ENCODE results near the gene HECW1.
"Not testable (repeated sequence)": the region's sequence is repeated elsewhere in the genome, so short reads cannot be mapped to it uniquely, and the experiment has no call there.

HECW1 gene

DNA sequence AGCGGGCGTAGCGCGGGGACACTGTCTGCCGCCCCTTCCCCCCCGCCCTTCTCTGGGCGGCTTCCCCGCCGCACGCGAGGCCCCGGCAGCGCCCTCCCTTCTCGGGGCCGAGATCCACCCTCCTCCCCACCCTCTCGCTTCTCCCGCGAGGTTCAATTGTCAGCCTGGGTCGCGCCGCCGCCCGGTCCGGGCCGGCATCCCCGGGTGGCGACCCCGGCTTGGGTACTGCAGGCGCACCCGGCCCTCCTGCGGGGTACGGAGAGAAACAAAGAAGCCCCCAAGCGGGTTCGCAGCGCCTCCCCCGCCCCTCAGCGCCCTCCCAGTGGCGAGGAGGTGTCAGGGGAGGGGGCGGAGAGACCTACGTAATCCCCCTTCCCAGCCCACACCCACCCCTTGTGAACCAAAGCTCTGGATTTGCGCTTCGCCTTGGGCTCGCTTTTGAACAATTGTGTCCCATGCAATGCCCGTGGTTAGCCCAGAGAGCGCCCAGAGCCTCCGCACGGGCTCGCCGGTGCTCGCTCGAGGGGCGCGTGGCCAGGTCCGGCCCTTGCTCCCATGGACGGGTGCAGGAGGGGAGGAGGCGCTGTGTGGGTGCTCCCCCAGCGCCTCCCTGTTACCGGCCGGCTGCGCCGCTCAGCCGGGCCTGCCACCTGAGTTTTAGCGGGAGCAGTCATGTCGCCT lies 634 bp downstream of the HECW1 start:
- no peak for DNase-seq (ENCODE audit: low read depth)

DNA sequence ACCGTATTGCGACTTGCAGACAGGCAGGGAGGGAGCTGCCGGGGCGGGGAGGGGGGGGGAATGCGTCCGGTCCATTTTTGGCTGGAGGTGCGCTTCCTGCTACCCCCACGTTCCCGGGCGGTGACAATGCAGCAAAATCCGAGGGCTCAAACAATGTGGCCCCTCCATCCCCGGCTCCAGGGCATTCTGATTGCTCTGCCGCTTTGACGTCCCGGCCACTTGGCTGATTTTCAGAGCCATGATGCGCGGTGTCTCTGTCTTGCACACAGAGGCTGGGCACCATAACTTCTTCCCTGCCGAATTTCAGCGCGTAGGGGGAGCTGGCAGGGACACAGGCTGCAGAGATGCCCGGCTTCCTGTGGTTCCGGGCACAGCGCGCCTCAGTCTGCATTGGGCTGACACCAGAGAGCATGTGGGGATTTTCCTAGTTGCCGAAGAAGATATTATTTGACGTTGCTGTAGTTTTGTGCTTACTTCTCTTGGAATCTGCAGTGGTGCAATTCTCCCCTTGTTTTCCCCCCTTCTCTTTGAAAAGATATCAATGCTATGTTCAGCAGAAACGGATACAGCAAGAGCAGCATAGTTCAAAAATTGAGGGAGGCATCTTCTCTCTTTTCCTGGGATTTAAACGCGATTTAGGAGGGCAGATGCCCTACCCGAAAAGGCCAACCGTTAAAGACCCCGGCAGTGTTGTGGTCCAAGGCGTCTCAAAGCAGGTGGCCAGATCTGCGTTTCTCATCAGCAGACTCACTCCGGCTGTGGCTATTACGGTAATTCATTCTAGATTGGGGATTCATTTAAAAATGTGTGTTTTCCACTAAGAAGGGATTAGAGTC lies 1.4 kb downstream of the HECW1 start:
- DNase-seq (ENCODE audit: low read depth): no peak

DNA sequence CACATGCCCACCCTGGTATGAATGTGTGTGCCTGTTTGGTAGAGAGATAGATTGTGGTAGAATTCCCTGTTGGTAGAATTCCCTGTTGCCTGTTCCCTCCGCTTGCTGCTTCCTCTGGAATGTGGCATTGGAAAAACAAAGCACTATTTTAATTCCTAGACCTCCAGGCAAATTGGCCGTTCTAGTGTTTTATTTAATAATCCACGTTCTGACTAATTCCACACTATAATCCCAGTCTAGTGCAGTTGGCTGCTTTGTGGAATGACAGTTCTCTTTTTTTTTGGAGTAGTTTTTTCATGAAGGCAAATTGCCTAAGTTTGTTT lies 2.0 kb downstream of the HECW1 start:
- no peak for DNase-seq (ENCODE audit: low read depth)

DNA sequence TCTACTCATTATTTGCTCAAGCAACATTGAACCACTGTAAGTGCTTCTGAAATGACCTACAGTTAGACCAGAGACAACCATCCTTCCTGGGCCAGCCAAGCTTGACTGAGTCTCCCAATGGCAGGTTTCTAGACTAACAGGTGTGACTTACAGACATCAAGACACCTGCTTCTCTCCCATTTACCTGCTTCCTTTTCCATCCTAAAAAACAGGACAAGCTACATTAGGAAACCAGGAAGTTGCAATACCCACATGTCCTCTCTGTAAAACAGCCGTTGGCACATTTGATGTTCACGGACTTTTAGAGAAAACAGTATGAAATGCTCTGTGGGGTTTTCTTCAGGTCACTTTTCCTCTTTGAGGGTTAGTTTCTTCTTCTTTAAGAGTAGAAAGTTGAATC lies 4.0 kb downstream of the HECW1 start:
- DNase-seq (ENCODE audit: low read depth): no peak

DNA sequence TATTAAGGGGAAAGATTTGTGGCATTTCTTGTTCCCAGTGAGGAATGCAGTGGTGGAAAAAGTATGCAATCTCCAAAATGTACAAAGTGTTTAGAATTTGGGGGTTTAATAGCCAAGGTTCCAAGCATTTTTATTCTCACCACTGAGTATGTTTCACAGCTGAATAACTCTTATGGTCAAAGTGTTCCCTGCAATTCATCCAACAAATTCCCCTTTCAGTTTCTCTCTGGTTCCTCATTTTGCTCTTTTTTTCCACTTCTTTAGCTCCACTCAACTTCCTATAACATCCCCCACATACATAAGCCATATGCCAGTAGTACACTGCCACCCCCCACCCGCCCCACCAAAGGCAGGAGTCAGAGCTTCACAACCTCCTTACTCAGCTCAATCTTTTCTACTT lies 4.6 kb downstream of the HECW1 start:
- no peak for DNase-seq (ENCODE audit: low read depth)

DNA sequence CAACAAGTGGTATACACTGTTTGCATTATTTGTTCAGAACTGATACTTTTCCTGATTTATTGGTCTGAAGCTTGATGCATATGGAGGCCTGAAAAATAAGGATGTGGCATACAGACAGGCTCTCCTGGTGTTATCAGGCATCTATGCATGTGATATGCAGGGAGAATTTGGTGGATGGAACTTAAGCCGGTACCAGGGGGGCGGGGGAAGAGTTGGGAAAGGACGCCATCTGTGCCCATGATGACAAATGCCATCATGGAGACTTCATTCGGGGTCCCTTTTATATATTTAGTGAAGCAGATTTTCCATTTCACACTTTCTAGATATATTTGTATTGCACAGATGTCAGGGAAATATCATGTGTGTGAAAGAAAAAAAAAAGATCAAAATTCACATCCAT lies 5.4 kb downstream of the HECW1 start:
- DNase-seq (ENCODE audit: low read depth): no peak

DNA sequence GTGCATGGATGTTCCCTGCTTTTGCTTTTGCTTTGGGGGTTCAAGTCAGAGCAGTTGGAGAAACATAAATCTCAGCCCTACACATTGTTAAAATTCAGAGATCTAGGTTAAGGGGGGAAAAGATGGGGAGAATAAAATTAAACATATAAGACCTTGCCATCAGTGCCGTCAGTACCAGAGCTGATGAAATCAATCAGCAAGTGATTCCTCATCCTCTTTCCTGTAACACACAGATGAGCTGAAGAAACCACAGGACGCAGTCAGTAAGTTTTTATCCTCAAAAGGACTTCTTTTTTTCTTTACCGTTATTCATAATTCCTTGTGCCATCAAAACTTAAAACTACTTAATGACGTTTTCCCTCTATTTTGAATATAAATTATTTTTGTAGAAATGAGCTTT lies 5.9 kb downstream of the HECW1 start:
- DNase-seq (ENCODE audit: low read depth): no peak

DNA sequence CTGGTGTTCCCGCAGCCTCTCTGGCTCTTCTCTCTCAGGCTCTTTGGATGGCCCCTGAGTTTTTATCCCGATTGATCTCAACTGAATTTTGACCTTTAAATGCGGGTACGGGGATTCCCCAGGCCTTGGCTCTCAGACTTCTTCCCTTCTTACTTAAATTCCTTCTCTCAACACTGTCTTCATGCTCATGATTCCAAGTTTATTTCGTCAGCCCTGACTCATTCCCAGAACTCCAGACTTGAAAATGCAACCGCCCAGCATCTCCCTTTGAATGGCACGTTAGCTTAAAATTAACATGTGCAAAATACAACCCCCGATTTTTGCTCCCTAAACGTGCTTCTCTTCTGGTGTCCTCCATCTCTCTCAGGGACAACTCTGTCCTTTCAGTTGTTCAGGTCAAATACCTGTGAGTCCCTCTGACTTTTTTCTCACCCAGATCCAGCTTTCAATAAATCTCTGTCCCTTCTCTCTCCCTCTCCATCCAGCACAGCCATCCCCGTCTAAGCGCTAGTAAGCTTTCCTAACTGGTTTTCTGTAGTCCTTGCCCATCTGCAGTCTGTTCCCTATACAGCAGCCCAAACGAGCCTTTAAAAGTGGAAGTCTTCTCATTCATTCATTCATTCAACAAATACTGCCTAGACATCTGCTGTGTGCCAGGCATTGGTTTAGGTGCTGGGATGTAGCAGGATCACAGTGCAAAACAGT lies 7.1 kb downstream of the HECW1 start:
- DNase-seq (ENCODE audit: low read depth): no peak

DNA sequence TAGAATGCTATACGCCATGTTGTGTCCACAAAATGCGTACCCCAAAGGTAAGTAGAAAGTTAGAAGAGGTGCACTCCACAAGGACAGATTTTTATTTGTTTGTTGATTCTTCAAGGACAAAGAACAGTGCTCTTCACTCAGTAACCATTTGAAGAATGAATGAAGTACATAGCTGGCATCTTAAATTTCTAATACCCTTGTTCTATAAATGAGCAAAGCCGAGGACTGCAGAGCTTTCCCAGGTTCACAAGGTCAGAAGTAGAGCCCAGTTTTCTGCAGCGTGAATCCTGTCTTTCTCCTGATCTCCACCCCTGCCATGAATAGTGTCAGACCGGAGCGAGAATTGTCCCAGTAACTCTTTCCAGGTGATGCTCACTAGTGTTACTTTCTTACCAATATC lies 9.5 kb downstream of the HECW1 start:
- DNase-seq (ENCODE audit: low read depth): no peak

DNA sequence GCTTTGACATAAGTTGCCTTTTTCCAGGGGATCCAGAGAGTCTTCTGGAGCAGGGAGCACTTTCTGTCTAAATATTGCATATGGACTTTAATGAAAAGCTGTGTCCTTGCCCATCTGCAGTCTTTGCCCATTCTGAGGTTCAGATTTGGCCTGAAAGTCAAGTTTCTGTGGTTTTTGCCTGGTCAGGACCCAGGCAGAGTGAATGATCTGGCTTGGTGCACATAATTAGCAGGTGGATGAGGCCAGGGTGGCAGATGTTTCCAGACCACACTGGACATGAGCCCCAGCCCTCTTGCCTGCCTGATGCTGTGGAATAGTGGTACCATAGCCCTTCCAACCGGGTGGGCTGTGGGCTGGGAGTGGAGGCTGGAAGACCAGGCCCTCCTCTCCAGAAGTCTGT lies 11.0 kb downstream of the HECW1 start:
- no peak for DNase-seq (ENCODE audit: low read depth)

DNA sequence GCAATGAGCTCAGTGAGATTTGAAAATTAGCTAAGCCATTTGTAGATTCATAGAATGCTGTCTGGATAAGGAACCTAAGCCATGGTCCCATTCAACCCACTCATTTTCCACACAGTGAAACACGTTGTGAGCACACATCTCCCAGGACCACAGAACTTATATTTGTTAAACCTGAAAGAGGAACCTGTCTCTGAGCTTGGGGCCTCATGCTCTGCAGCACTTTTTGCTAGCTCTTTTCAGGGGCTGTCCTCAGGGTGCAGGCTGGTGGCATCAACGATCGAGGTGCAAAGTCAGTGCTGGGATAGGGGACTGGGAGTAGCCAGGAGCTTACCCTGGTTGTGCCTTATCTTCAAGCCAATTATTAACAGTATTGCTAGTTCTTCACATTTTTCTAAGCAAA lies 11.9 kb downstream of the HECW1 start:
- no peak for DNase-seq (ENCODE audit: low read depth)

DNA sequence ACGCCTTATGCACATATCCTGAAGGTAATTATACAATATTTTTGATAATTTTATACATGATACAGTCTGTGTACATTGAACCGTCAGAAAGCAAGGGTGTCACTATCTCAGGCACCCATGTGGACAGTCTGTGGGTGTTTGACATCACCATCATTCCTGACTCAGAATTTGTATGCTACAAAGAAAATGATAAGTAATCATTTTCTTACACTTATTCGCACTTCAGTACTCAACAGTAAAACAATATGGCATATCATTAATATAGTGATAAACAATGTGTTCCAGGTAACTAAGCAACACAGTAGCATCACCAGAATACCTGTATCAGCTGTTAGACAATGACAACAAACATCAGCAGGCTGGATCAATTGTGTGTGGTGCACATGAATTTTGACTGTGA lies 17.9 kb downstream of the HECW1 start:
- no peak for DNase-seq (ENCODE audit: low read depth)

DNA sequence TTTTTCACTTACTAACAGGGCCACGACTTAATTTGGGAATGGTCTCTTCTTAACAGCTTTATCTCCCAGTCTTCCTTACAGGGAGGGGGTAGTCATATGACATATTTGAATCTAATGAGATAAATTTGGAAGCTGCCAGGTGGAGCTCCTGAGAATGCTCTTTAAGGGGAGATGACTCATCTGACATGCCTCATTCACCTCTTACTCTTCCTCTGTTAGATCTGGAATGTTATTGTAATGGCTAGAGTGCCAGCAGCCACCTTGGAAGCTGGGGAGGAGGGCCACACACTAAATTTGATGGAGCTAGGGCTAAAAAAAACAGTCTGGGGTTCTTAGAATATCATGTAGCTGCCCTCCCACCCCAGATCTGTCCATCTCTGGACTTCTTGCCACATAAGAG lies 22.7 kb downstream of the HECW1 start:
- no peak for DNase-seq (ENCODE audit: low read depth)

DNA sequence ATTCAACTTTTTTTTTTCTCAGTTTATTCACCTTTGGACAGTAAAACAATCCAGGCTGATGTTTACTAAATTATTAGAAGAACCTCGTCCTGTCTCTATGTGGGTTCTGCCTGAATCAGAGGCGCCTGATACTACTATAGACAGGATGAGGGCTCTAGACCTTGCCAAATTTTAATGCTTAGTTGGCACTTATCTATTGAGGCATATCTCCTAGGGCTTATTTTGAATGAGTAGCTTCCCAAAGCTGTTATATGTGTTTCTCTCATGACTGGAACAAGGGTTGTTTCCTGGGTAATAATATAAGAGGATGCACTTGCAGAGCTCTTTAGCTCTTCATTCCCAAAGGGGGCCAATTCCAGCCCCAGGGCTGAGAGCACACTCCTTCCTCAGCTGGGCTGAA lies 23.6 kb downstream of the HECW1 start:
- no peak for DNase-seq (ENCODE audit: low read depth)

DNA sequence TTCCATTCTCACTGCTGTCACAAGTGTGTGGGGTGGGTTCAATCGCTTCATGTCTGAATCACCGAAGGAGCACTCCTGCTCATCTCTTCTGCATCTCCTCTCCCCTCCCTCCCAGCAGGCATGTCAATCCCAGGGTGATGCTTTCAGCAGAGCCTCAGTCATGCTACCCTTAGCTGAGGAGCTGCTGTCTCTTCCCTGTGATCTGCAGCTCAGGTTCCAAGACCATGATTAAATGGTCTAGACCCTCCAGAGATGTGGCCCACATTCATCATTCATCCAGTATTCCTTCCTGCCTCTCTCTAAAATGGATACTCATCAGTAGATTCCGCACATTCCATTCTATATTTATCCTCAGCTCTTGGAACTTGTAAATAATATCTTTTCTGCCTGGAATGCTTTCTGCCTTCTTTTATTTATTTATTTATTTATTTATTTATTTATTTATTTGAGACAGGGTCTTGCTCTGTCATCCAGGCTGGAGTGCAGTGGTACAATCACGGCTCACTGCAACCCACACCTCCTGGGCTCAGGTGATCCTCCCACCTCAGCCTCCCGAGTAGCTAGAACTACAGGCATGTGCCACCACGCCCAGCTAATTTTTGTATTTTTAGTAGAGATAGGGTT lies 24.8 kb downstream of the HECW1 start:
- not testable (repeated sequence) for DNase-seq (ENCODE audit: low read depth)

DNA sequence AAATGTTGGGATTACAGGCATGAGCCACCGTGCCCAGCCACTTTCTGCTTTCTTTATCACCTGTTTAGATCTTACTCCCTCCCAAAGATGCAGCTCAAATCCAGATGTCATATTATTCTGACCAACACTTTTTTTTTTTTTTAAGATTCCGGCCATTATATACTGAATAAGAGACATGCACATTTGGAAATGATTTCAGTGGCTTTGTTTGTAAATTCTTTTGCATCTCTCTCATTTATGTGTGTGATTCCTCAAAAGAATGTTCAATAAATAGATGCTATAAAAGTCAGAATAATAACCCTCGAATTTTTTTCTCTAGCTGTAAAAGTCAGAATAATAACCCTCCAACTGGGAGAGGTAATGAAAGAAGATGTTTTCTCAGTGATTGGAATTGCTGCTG lies 25.4 kb downstream of the HECW1 start:
- no peak for DNase-seq (ENCODE audit: low read depth)

DNA sequence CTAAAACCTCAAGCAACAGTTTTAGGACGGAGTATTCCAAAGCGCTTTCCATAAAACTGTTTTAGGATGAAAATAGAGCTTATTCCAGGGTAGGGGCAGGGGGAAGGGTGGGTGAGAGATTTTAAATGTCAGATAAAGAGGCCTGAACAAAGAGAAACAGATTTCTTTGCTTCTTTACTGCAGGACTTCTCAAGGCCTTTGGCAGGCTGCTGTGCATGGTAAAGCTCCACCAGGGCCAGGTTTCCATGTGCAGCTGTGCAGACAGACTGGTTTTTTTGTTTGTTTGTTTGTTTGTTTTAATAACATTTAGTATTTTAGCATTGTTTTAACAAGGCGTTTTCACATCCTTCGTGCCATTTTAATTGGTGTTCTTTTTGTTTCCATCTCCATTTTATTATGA lies 26.3 kb downstream of the HECW1 start:
- DNase-seq (ENCODE audit: low read depth): no peak

DNA sequence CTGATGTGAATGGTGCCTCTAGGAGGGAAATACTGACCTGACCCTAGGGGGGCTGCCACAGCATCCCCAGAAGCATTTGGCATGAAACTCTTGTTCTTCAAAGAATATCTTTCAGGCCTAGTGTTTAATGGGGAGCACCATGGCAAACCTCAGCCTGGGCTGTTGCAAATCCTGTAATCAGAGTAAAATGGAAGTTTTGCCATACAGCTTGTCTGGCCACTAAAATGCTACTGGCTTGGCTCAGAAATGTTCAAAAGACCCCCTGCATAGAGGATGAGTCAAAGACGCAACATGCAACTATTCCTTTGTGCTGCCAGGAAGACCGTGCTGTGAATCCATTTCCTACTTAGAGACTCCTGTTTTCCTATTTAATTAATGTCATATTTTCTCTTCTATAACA lies 26.7 kb downstream of the HECW1 start:
- no peak for DNase-seq (ENCODE audit: low read depth)

DNA sequence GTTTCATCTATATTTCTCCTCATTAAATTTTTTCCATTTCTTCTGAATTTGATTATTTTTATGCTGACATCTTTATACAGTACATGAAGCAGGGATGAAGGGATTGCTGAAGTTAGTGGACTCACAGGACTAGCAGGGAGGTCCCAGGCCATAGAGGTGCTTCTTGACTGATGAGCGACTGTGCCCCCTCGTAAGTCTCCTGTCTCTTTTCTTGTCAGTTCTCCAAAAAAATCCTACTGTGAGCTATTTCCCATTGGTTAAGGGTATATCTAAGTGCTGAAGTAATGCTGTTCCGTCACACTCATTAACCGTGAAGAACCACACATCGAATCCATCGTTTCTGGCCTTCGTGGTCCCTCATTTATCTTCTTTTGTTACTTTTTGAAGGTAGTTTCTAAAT lies 27.7 kb downstream of the HECW1 start:
- DNase-seq (ENCODE audit: low read depth): no peak

DNA sequence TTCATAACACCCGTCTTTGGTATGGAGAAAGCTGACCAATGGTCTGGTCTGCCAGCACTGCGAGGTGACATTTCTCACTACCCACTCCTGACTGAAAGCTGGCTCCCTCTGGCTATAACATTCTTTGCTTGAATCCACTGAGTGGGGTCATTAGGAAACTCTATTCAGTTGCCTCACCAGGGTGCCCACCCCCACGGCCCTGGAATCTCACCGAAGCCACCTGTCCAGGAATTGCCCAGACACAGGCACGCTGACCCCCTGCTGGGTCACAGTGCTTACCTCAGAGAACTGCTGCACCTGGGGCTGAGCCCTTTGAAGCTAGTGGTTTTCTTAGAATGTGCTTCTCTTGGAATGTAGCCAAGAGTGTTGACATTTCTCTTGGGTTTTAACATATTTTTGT lies 28.6 kb downstream of the HECW1 start:
- no peak for DNase-seq (ENCODE audit: low read depth)

DNA sequence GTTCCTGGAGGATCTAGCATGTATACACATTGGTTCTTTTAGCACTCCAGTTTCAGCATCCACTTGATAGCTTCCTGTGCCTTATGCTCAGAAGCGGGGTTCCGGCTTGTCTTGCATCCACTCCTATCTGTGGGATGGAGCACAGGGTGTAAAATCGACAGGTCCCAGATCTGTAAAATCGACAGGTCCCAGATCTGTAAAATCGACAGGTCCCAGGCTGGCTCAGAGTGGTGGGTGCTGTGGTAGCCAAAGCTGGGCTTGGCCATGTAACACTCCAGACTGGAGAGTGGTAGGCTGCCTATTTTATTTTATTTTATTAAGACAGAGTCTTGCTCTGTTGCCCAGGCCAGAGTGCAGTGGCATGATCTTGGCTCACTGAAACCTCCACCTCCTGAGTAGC lies 30.3 kb downstream of the HECW1 start:
- DNase-seq (ENCODE audit: low read depth): no peak

DNA sequence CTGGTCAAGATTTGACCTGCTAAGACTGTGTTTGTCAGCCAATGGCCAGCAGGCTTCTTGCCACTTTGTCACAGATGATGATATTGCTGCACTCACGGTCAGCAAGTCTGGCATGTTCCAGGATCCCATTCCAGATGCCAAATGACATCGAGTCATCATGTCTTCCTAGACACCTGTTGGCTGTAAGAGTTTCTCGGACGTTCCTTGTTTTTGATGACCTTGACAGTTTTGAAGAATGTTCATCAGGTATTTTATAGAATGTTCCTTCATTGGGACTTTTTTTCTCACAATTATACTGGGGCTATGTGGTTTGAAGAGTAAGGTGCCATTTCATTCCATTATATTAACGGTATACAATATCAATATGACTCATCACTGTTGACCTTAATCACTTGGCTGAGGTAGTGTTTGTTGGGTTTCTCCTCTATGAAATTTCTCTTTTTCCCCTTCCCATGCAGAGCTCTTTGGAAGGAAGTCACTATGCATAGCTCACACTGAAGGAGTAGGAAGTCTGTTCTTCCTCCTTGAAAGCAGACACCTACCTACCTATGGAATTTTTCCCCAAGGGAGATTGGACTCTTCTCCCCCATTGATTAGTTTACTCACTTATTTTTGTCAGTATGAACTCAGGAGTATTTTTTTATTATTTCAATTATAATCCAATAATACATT lies 31.6 kb downstream of the HECW1 start:
- no peak for DNase-seq (ENCODE audit: low read depth)
